IMR-90 (cell line): ENCODE data around the gene DUSP28. TPM values are rescaled to one million over a fixed set of nuclear protein-coding genes. Genes with fewer than 3 reads are reported as not detected.

Experiments
- ATAC-seq: fragments of 200-7000 bp; cut with Tn5 transposase; 2 replicates; pipeline ENCODE4 v1.9.1; 2020; ENCODE audit warnings: low read depth, mild to moderate bottlenecking, moderate library complexity
- BruUV-seq: library from RNA; stranded (reverse); fragments of 400-500 nt; replicated peaks from 2 replicates; lab custom pipeline; 2021; lab: Mats Ljungman, UMichigan
- CTCF ChIA-PET: fragments of 300-600 bp; formaldehyde crosslinking; extraction: SDS; loops from one replicate; lab custom pipeline; 2021; ENCODE audit warnings: antibody characterized with exemption; lab: Yijun Ruan, JAX
- POLR2A ChIA-PET: fragments of 300-600 bp; sonication (Branson Sonifier 250); formaldehyde crosslinking; loops from one replicate; lab custom pipeline; 2022; ENCODE audit warnings: antibody characterized with exemption; ENCODE audit not compliant: unreplicated experiment; lab: Charles Lee
- DNase-seq: peaks from one replicate; pipeline ENCODE4 v3.0.0; 2013
- H2AFZ ChIP-seq: replicated peaks from 2 replicates; pipeline ENCODE3; 2013; ENCODE audit warnings: low read length, mild to moderate bottlenecking; ENCODE audit not compliant: poor library complexity
- H2AK5ac ChIP-seq: 2 replicates; pipeline ENCODE4 v1.6.1; 2013; ENCODE audit warnings: low read depth, low read length, inconsistent platforms
- H2AK9ac ChIP-seq: replicated peaks from 2 replicates; pipeline ENCODE3; 2013; ENCODE audit warnings: mild to moderate bottlenecking, low read depth, low read length, moderate library complexity; ENCODE audit not compliant: poor library complexity
- H2BK120ac ChIP-seq: 2 replicates; pipeline ENCODE4 v1.6.1; 2013; ENCODE audit warnings: low read depth, low read length, inconsistent platforms
- H2BK15ac ChIP-seq: 3 replicates; pipeline ENCODE4 v1.6.1; 2013; ENCODE audit warnings: low read depth, low read length, inconsistent platforms
- H2BK20ac ChIP-seq: 2 replicates; pipeline ENCODE4 v1.6.1; 2013; ENCODE audit warnings: low read depth, mild to moderate bottlenecking, inconsistent platforms, low read length, moderate library complexity
- H2BK5ac ChIP-seq: 2 replicates; pipeline ENCODE4 v1.6.1; 2013; ENCODE audit warnings: mild to moderate bottlenecking, low read depth, low read length, inconsistent platforms; ENCODE audit not compliant: poor library complexity, severe bottlenecking
- H3K14ac ChIP-seq: replicated peaks from 2 replicates; pipeline ENCODE4 v1.6.1; 2013; ENCODE audit warnings: low read depth, low read length, inconsistent platforms
- H3K18ac ChIP-seq: 2 replicates; pipeline ENCODE4 v1.6.1; 2013; ENCODE audit warnings: low read depth, low read length, control low read depth
- H3K23ac ChIP-seq: 2 replicates; pipeline ENCODE4 v1.6.1; 2013; ENCODE audit warnings: low read depth, low read length, inconsistent platforms
- H3K27ac ChIP-seq: 2 replicates; pipeline ENCODE4 v1.5.1; 2013; ENCODE audit warnings: mild to moderate bottlenecking, control low read depth, low read length; ENCODE audit not compliant: insufficient read depth
- H3K27me3 ChIP-seq: 2 replicates; pipeline ENCODE4 v1.6.1; 2013; ENCODE audit warnings: low read length; ENCODE audit not compliant: control insufficient read depth, insufficient read depth
- H3K36me3 ChIP-seq: 2 replicates; pipeline ENCODE4 v1.6.1; 2013; ENCODE audit warnings: low read length, mixed read lengths; ENCODE audit not compliant: control insufficient read depth, insufficient read depth
- H3K4ac ChIP-seq: 2 replicates; pipeline ENCODE4 v1.6.1; 2013; ENCODE audit warnings: low read depth, low read length, inconsistent platforms
- H3K4me1 ChIP-seq: 2 replicates; pipeline ENCODE4 v1.6.1; 2013; ENCODE audit warnings: low read length, mixed read lengths; ENCODE audit not compliant: control insufficient read depth, insufficient read depth
- H3K4me2 ChIP-seq: 2 replicates; pipeline ENCODE4 v1.6.1; 2013; ENCODE audit warnings: low read depth, mild to moderate bottlenecking, control low read depth, low read length, moderate library complexity
- H3K4me3 ChIP-seq: 2 replicates; pipeline ENCODE4 v1.5.1; 2013; ENCODE audit warnings: low read depth, mild to moderate bottlenecking, control low read depth, low read length, moderate library complexity; ENCODE audit not compliant: insufficient read depth
- H3K56ac ChIP-seq: 2 replicates; pipeline ENCODE4 v1.6.1; 2013; ENCODE audit warnings: low read length, inconsistent platforms; ENCODE audit not compliant: insufficient read depth; ENCODE audit errors: extremely low read depth
- H3K79me1 ChIP-seq, 2 experiments: 2 replicates each; pipeline ENCODE4 v1.6.1; 2013; ENCODE audit warnings: low read length in 2 of 2, inconsistent platforms in 1 of 2, low read depth in 1 of 2
- H3K9ac ChIP-seq: 2 replicates; pipeline ENCODE4 v1.6.1; 2013; ENCODE audit warnings: low read depth, low read length, control low read depth
- H3K9me1 ChIP-seq: 2 replicates; pipeline ENCODE4 v1.6.1; 2013; ENCODE audit warnings: low read length, inconsistent platforms; ENCODE audit not compliant: insufficient read depth
- H3K9me3 ChIP-seq: 2 replicates; pipeline ENCODE4 v1.6.1; 2013; ENCODE audit warnings: low read length; ENCODE audit not compliant: control insufficient read depth, insufficient read depth
- H4K20me1 ChIP-seq: 2 replicates; pipeline ENCODE4 v1.6.1; 2013; ENCODE audit warnings: low read length, inconsistent platforms; ENCODE audit not compliant: insufficient read depth
- H4K5ac ChIP-seq: 2 replicates; pipeline ENCODE4 v1.6.1; 2013; ENCODE audit warnings: mild to moderate bottlenecking, low read depth, low read length, control low read depth
- H4K8ac ChIP-seq, 2 experiments: 2 replicates each; pipeline ENCODE4 v1.6.1; 2013; ENCODE audit warnings: low read depth in 2 of 2, low read length in 2 of 2, control low read depth in 1 of 2, inconsistent platforms in 1 of 2
- H4K91ac ChIP-seq: 2 replicates; pipeline ENCODE4 v1.6.1; 2013; ENCODE audit warnings: low read depth, low read length, inconsistent platforms; ENCODE audit not compliant: insufficient read depth
- CEBPB ChIP-seq: IDR thresholded peaks from 2 replicates; pipeline ENCODE4 v1.6.1; 2012; ENCODE audit warnings: low read depth, low read length, improper control_type of control experiment
- CHD1 ChIP-seq: IDR thresholded peaks from 2 replicates; pipeline ENCODE4 v1.6.1; 2012; ENCODE audit warnings: low read depth, low read length, improper control_type of control experiment
- CTCF ChIP-seq: conservative IDR thresholded peaks from 2 replicates; pipeline ENCODE4 v1.5.1; 2012; ENCODE audit warnings: mild to moderate bottlenecking, low read depth, low read length, improper control_type of control experiment
- ELK1 ChIP-seq: fragments of 150-350 bp; IDR thresholded peaks from 2 replicates; pipeline ENCODE4 v1.6.1; 2016; ENCODE audit warnings: low read depth, mild to moderate bottlenecking, low read length, moderate library complexity, borderline replicate concordance
- FOS ChIP-seq: fragments of 150-350 bp; IDR thresholded peaks from 2 replicates; pipeline ENCODE4 v1.6.1; 2016; ENCODE audit warnings: low read depth, low read length
- MAFK ChIP-seq: IDR thresholded peaks from 2 replicates; pipeline ENCODE4 v1.6.1; 2012; ENCODE audit warnings: low read depth, low read length, improper control_type of control experiment
- MAZ ChIP-seq: IDR thresholded peaks from 2 replicates; pipeline ENCODE4 v1.6.1; 2012; ENCODE audit warnings: low read depth, mild to moderate bottlenecking, low read length, improper control_type of control experiment, moderate library complexity, borderline replicate concordance
- MXI1 ChIP-seq: IDR thresholded peaks from 2 replicates; pipeline ENCODE4 v1.6.1; 2012; ENCODE audit warnings: low read depth, mild to moderate bottlenecking, low read length, moderate library complexity, borderline replicate concordance
- NFE2L2 ChIP-seq: fragments of 150-350 bp; IDR thresholded peaks from 2 replicates; pipeline ENCODE4 v1.6.1; 2016; ENCODE audit warnings: low read depth, mild to moderate bottlenecking, low read length
- POLR2A ChIP-seq: IDR thresholded peaks from 2 replicates; pipeline ENCODE4 v1.6.1; 2012; ENCODE audit warnings: mild to moderate bottlenecking, low read depth, low read length
- RAD21 ChIP-seq: IDR thresholded peaks from 2 replicates; pipeline ENCODE4 v1.6.1; 2012; ENCODE audit warnings: low read length, improper control_type of control experiment
- RCOR1 ChIP-seq: IDR thresholded peaks from 2 replicates; pipeline ENCODE4 v1.6.1; 2012; ENCODE audit warnings: mild to moderate bottlenecking, low read length, improper control_type of control experiment; ENCODE audit not compliant: insufficient replicate concordance
- RFX5 ChIP-seq: IDR thresholded peaks from 2 replicates; pipeline ENCODE4 v1.8.0; 2012; ENCODE audit warnings: low read depth, mild to moderate bottlenecking, low read length, moderate library complexity
- SMC3 ChIP-seq: fragments of 150-350 bp; IDR thresholded peaks from 2 replicates; pipeline ENCODE4 v1.6.1; 2016; ENCODE audit warnings: low read depth, mild to moderate bottlenecking, antibody characterized with exemption, low read length, moderate library complexity
- USF2 ChIP-seq: fragments of 150-350 bp; IDR thresholded peaks from 2 replicates; pipeline ENCODE4 v1.6.1; 2017; ENCODE audit warnings: mild to moderate bottlenecking, antibody characterized with exemption, low read length, low read depth
- WGBS, 2 experiments: methylation state at CpG; one replicate each; pipeline versions ENCODE4 v1.1.5 to v1.1.7; 2013; ENCODE audit warnings: missing lambda C conversion rate in 2 of 2; ENCODE audit not compliant: insufficient read length in 1 of 2; ENCODE audit errors: extremely low coverage in 2 of 2; 5-methylcytosine and 5-hydroxymethylcytosine counted together
- dilution Hi-C: fragments of 300-500 bp; cut with HindIII; formaldehyde crosslinking; loops from one replicate; pipeline ENCODE4 v1.14.3; 2018; ENCODE audit warnings: low sequenced_read_pairs; ENCODE audit not compliant: unreplicated experiment
- in situ Hi-C: fragments of 300-500 bp; cut with MboI; formaldehyde crosslinking; loops from 3 replicates; pipeline ENCODE4 v1.14.3; 2019; ENCODE audit warnings: low sequenced_read_pairs, inconsistent platforms, mixed read lengths
- intact Hi-C: fragments of 100-400 bp; cut with micrococcal nuclease; formaldehyde crosslinking; loops from 2 replicates; pipeline ENCODE4 v1.10.0; 2022
- polyA plus RNA-seq, 3 experiments: library from polyadenylated mRNA; depleted of rRNA; stranded (reverse); fragments of >200 nt; gene quantifications; 2 replicates each; pipeline ENCODE4 v1.2.3, GENCODE V29; 2012; ENCODE audit warnings: low replicate concordance in 1 of 3
- total RNA-seq: library from RNA; depleted of rRNA; stranded (reverse); fragments of >200 nt; gene quantifications from 2 replicates; pipeline ENCODE4 v1.2.3, GENCODE V29; 2012

The DUSP28 gene
- total and polyA plus RNA-seq, 2 of the 4 experiments (the other 2 are of a cell fraction): 1.1 to 3.3 TPM

GRCh38 chr2:240524963-240525718 lies 35.0 kb upstream of the DUSP28 start:
- ChIA-PET CTCF (no interaction called here), POLR2A (no interaction called here)
- no TSS peak for BruUV-seq
- Histone ChIP-seq H2AK5ac (no peak overlapping the region), H4K91ac (no peak overlapping the region), H2BK120ac (no peak overlapping the region), H3K9me3 (peaks cover 19% of the 10 kb centered on the region), H3K27me3 (no peaks in the 10 kb centered on the region), H3K18ac (no peak overlapping the region), H3K14ac (no peak overlapping the region), H4K8ac (no peak overlapping the region), H3K27ac (no peak overlapping the region), H3K23ac (no peak overlapping the region), H2BK5ac (no peak overlapping the region), H4K5ac (no peak overlapping the region), H2BK15ac (no peak overlapping the region), H3K4me2 (no peak overlapping the region), H2AK9ac (no peak overlapping the region), H3K4me3 (no peak overlapping the region), H3K36me3 (peaks cover 15% of the 10 kb centered on the region; the same call in 1 of the 2 replicates), H3K9ac (no peak overlapping the region), H3K56ac (no peak overlapping the region), H3K4ac (no peak overlapping the region), H4K20me1 (no peaks in the 10 kb centered on the region), H3K4me1 (no peaks in the 10 kb centered on the region), H3K79me1 (no peaks in the 10 kb centered on the region; a peak in 1 of 4 replicates), H2AFZ (no peak overlapping the region), H2BK20ac (no peak overlapping the region), H3K9me1 (no peaks in the 10 kb centered on the region; the same call in 1 of the 2 replicates)
- in situ Hi-C loops: no loop called here
- WGBS, 2 experiments: 83% methylated on average over 1 of the region's 8 CpGs; no CpG with 5 or more reads in 1 of the 2 experiments
- no peak for TF ChIP-seq CHD1
- TF ChIP-seq RAD21: no peak
- TF ChIP-seq POLR2A: no peak
- TF ChIP-seq MAFK: no peak
- TF ChIP-seq RFX5: no peak
- no peak for TF ChIP-seq SMC3
- no peak for TF ChIP-seq CEBPB
- no peak for TF ChIP-seq ELK1
- no peak for TF ChIP-seq MXI1
- TF ChIP-seq NFE2L2: no peak
- no peak for TF ChIP-seq RCOR1
- TF ChIP-seq USF2: no peak
- TF ChIP-seq CTCF: no peak
- no peak for TF ChIP-seq MAZ
- no peak for TF ChIP-seq FOS
- dilution Hi-C loops: no loop called here
- intact Hi-C loops: no loop called here
- DNase-seq (no peak), ATAC-seq (no peak)
